Dedifferentiated amniotic fluid mesenchymal stem cell (primary cell): Measurements from ENCODE around the gene CYB5B.
A peak's percentile ranks its signal among the peaks of the same experiment; 100 is the strongest.

Experiments
- DNase-seq: peaks from one replicate; pipeline ENCODE4 v3.0.0-alpha.2; 2016; ENCODE audit errors: extremely low spot score

CYB5B gene

GRCh38 chr16:69444873-69445517, 20.6 kb downstream of the CYB5B start:
- peak; percentile 57 for DNase-seq

DNA sequence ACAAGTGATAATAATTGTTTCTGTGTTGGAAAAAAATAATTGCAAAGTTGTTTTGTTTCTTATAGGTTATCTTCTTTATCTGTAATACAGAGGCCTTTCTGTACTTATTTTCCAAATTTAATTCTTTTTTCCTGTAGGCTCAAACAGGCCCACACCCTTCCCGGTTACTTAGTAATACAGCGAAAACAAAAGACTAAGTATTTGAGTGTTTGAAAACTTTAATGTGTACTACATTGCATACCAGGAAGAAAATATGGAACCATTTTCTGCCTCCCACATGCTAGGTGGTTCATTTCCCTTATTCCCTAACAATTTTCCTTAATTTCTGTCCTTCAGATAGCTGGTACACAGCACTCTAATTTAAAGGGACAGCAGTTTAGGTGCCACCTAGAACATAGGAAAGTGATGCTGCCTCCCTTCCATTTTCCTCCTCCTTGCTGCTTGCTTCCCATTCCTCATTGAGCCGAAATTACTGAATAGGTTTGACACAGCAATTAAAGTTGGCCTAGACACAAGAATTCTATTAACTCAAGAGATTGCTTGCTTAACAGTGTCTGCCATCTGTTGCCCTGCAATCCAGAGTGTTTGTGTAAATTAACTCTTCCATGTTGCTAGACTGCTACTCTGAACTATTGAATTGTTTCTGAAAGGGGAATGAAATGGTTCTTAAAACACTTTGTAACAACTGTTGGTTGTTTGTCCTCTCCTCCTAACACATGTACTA, 24.2 kb downstream of the CYB5B start:
- DNase-seq = peak; percentile 66

- DNase-seq = no peak
Measured at GRCh38 chr16:69451166-69451565, 26.7 kb downstream of the CYB5B start.

DNA sequence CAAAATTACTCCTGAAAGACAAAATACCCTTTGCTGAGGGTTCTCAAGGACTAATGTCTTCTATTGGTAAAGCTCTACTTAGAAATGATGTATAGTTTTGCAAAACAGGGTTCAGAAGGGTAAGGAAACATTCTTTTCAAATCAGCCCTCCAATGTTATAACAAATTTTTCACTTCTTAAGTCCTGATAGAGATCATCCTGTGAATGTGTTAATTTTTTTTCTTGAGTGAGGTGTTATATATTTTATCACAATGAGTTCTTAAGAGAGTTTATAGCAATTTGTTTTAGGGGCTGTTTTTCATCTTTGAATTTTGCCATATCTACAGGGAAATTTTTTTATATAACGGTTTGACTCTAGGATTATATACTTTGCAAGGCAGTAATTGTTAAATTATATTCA, 29.5 kb downstream of the CYB5B start:
- no peak for DNase-seq

DNA sequence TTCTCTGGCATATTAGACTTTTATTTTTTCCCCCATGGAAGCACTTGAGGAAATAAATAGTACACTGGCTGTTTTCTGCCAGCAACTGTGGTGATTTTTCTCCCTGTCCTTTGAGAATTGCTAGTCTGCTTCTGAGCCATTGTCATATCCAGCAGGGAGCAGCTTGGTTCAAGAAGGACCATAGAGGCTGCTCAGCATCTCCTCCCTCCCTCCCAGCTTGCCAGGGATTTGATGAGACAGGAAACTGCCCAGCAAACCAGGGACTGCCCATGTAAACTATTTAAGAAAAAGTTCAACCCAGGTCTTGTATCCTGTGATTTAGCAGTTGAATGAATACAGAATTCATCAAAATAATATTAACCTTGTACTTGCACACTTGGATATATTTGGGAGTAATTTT, 39.5 kb downstream of the CYB5B start:
- DNase-seq = no peak

- peak; percentile 22 for DNase-seq
Measured at GRCh38 chr16:69465083-69465721, 40.8 kb downstream of the CYB5B start.

DNA sequence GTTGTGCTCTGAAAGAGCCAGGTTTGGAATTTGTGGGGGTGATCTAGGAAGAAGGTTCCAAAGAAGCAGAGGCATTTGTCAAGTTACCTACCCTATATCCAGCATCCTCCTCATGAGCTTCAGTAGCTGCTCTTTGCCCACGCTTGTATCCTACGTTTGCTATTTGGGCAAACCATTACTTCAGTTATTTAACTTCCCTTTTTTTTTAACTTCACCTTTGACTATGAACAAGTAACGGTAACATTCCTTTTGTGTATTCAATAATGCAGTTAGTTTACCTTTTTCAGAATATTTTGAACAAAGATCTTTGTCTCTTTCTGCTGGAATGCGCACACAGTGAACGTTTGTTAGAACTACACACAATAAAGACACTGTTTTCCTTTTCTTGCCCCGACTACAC, 41.5 kb downstream of the CYB5B start:
- no peak for DNase-seq

- DNase-seq = no peak
Measured at GRCh38 chr16:69466547-69466946, 42.1 kb downstream of the CYB5B start.

GRCh38 chr16:69467080-69467479, 42.7 kb downstream of the CYB5B start:
- DNase-seq = no peak

DNA sequence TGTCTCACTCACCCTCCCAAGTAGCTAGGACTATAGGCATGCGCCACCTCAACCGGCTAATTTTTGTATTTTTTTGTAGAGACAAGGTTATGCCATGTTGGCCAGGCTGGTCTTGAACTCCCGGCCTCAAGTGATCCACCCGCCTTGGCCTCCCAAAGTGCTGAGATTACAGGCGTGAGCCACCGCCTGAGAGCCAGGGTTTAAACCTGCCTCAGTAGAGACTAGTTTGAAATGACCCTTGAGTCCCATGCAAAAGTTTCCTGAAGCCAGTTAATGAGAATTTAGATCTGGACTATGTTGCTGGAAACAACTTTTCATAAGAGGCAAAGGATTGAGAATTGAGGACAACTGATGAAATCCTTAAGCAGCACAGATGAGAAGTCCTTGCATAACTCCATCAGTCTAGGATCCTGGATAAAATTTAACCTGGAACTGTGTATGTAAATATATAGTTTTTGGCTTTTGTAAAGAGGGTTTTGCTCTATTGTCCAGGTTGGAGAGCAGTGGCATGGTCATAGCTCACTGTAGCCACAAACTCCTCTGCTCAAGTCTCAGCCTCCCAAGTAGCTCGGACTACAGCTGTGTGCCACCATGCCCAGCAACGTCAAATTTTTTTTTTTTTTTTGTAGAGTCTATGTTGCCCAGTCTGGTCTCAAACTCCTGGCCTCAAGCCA, 43.2 kb downstream of the CYB5B start:
- no peak for DNase-seq

- no peak for DNase-seq
Measured at GRCh38 chr16:69469807-69470561, 45.6 kb downstream of the CYB5B start.

- DNase-seq = no peak
Measured at GRCh38 chr16:69471121-69471520, 46.7 kb downstream of the CYB5B start.

GRCh38 chr16:69474408-69474807, 50.0 kb downstream of the CYB5B start:
- no peak for DNase-seq

DNA sequence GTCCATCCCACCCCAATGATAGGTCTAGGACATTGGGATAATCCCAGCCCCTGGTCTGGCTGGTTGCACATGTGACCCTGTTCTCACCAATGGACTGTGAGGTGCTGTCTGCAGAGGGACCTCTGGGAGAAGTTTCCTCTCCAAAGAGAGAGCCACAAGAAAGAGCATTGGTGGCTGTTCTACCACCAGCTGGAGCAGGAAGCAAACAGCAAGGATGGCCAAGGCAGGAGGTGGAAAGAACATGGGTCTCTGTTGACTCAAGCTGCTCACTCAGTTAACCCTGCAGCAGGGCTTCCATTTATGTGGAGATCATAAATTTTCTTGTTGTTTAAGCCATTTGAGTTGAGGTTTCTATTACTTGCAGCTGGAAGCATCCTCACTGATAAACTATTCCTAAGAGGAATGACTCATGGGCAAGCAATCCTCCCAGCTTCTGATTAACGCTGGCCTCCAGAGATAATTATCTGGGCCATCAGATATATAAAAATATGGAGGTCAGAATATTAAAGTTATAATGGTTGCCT, 52.6 kb downstream of the CYB5B start:
- DNase-seq = peak; percentile 40

GRCh38 chr16:69477546-69477945, 53.1 kb downstream of the CYB5B start:
- DNase-seq = no peak

GRCh38 chr16:69478685-69479084, 54.3 kb downstream of the CYB5B start:
- DNase-seq = no peak

GRCh38 chr16:69479775-69480174, 55.4 kb downstream of the CYB5B start:
- no peak for DNase-seq

DNA sequence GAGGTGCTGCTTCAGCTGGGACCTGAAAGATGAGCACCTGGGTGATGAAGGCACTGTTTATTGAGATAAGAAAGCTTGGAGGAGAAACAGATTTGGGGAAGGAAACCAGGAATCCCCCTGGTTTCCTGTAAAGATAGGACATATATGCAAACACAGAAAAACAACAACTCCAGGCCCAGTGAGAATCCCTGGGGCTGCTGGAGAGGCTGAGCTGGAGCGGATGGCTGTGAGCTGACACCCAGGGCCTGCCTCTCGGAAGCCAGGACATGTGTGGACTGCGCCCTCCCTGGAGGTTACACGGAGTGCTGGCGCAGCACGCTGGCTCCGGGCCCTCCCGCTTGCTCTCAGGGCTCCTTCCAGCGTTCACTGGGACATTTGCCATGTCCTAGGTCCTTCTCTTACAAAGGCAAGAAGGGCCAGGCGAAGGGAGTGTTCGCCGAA, 57.5 kb downstream of the CYB5B start:
- DNase-seq = no peak

- peak; percentile 69 for DNase-seq
Measured at GRCh38 chr16:69482410-69482991, 58.1 kb downstream of the CYB5B start.

- DNase-seq = no peak
Measured at GRCh38 chr16:69483611-69484010, 59.2 kb downstream of the CYB5B start.

DNA sequence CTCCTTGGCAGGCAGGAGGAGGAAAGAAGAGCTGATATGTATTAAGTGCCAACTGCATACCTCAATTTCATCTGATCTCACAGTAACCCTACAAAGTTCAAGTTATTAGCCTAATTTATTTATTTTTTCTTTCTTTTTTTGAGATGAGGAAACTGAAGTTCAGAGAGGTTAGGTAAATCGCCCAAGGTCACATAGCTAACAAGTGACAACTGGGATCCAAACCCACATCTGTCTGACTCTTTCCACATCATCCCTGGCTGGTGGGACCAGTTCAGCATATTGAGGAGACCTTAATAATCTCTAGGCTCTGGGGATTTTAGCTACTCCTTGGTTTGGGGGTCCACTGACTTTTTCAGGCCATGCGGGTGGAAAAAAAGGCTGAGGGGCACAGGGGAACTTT, 60.9 kb downstream of the CYB5B start:
- DNase-seq = no peak
